NCI-H1417 (cell line): ENCODE results near the gene RPL18.

Experiments
- DNase-seq, 3 experiments: peaks; one replicate each; lab custom pipeline; 2025; lab: John Stamatoyannopoulos, UW

The RPL18 gene

GRCh38 chr19:48614436-48615230, 4.3 kb downstream of the RPL18 start, which contains the start of gene FAM83E:
Gene FAM83E, minus strand, starts transcription at chr19:48615076. Its CDS starts 1,704 bp downstream, at chr19:48613372.
- peak; percentile 81 to 91 (median 85) for DNase-seq

GRCh38 chr19:48613852-48614435, 5.0 kb downstream of the RPL18 start:
- no peak for DNase-seq

- no peak for DNase-seq
These were observed 5.7 kb downstream of the RPL18 start for GRCh38 chr19:48613024-48613851.

GRCh38 chr19:48611872-48612271, 7.1 kb downstream of the RPL18 start:
- no peak for DNase-seq

GRCh38 chr19:48609571-48610108, 9.3 kb downstream of the RPL18 start:
- DNase-seq, result no peak

- DNase-seq, result peak; percentile 15 to 68 (median 40)
These were observed 10.1 kb downstream of the RPL18 start for GRCh38 chr19:48608798-48609263.

- DNase-seq, result no peak
These were observed 11.6 kb downstream of the RPL18 start for GRCh38 chr19:48607359-48607755.

GRCh38 chr19:48606463-48607358, 12.3 kb downstream of the RPL18 start, which contains the start of gene SPACA4:
Gene SPACA4, plus strand, starts transcription at chr19:48606742. Its CDS starts 237 bp downstream, at chr19:48606979.
- no peak for DNase-seq

GRCh38 chr19:48603850-48604249, 15.1 kb downstream of the RPL18 start:
- DNase-seq, result no peak

GRCh38 chr19:48603449-48603848, 15.5 kb downstream of the RPL18 start:
- no peak for DNase-seq

- DNase-seq, result no peak
These were observed 16.0 kb downstream of the RPL18 start for GRCh38 chr19:48603001-48603400.

GRCh38 chr19:48600679-48601417, 18.1 kb downstream of the RPL18 start:
- no peak for DNase-seq

GRCh38 chr19:48598996-48599700, 19.8 kb downstream of the RPL18 start:
- DNase-seq, result no peak

GRCh38 chr19:48596679-48597465, 22.1 kb downstream of the RPL18 start:
- DNase-seq, result no peak

GRCh38 chr19:48596237-48596636, 22.7 kb downstream of the RPL18 start:
- no peak for DNase-seq

- DNase-seq, result no peak
These were observed 23.1 kb downstream of the RPL18 start for GRCh38 chr19:48595833-48596232.

- DNase-seq, result no peak
These were observed 23.8 kb downstream of the RPL18 start for GRCh38 chr19:48595171-48595570.

GRCh38 chr19:48591021-48591420, 28.0 kb downstream of the RPL18 start:
- no peak for DNase-seq
